ENCODE measurements around the gene SPHKAP.
"Not testable (repeated sequence)": the region's sequence is repeated elsewhere in the genome, so short reads cannot be mapped to it uniquely, and the experiment has no call there.

Gene SPHKAP, protein sequence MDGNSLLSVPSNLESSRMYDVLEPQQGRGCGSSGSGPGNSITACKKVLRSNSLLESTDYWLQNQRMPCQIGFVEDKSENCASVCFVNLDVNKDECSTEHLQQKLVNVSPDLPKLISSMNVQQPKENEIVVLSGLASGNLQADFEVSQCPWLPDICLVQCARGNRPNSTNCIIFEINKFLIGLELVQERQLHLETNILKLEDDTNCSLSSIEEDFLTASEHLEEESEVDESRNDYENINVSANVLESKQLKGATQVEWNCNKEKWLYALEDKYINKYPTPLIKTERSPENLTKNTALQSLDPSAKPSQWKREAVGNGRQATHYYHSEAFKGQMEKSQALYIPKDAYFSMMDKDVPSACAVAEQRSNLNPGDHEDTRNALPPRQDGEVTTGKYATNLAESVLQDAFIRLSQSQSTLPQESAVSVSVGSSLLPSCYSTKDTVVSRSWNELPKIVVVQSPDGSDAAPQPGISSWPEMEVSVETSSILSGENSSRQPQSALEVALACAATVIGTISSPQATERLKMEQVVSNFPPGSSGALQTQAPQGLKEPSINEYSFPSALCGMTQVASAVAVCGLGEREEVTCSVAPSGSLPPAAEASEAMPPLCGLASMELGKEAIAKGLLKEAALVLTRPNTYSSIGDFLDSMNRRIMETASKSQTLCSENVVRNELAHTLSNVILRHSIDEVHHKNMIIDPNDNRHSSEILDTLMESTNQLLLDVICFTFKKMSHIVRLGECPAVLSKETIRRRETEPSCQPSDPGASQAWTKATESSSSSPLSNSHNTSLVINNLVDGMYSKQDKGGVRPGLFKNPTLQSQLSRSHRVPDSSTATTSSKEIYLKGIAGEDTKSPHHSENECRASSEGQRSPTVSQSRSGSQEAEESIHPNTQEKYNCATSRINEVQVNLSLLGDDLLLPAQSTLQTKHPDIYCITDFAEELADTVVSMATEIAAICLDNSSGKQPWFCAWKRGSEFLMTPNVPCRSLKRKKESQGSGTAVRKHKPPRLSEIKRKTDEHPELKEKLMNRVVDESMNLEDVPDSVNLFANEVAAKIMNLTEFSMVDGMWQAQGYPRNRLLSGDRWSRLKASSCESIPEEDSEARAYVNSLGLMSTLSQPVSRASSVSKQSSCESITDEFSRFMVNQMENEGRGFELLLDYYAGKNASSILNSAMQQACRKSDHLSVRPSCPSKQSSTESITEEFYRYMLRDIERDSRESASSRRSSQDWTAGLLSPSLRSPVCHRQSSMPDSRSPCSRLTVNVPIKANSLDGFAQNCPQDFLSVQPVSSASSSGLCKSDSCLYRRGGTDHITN (N-terminal part only)

DNA sequence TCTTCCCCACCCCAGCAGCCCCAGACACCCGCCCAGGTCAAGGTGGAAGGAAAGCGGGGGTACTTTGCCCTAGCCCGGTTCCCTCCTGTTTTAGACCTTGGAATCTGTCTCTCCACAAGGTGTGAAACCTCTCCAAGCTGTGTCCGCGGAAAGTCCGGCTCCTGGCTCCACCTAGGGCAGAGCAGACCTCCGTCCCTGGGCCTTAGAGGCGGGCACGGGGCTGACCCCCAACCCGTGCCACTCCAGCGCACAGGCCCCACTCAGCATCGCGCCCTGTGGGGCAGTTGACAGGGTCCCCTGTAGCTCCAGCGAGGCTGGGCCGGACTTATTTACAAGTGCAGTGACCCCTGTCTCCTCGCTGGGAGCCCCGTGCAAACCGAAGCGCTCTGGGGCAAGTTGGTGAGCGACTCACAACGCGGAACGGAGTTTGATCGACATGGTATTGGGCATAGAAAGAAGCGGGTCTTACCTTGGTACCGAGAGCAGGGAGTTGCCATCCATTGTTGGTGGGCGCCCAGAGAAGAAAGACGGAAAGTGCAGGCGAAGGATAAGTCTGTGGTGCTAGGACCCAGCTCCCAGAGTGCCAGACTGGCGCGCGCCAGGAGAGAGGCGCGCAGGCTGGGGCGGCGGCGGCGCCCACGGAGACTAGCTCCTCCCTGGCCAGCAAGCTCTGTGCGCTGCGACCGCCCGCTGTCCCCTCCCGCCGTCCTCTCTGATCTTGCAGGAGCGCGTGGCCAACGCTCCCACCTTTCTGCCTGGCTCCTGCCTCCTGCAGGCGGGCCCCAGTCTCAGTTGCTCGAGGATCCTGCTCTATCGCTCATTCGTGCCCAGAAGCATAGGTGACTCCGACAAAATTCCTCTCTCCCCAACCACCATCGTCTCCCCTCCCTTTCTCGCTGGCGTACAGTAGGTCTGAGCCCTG, at the start of gene SPHKAP:
SPHKAP (minus strand) TSS at position 590 of the 922 bp plus-strand sequence; CDS start at position 501, 89 bp downstream.
- H3K27ac ChIP-seq = no peak within 1 kb of the TSS
- no peak for DNase-seq (ENCODE audit: low read depth, low spot score)

DNA sequence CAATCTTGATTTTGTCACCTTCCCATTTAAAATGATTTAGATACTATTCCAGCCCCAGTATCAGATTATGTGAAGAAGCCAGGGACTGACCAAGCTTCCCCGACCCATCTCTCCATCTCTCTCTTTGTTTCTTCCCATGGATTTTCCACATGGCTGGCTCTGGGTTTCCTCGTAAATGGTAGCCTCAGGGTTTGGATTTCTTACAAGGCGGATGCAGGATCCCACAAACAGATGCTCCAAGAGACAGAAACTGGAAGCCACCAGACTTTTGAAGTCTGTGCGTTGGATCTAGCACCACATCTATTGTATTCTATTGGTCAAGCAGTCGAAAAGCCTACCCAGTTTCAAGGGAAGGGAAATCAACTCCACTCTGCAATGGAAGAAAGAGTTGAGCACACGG, 46.0 kb upstream of the SPHKAP start:
- H3K27ac ChIP-seq = no peak overlapping the region
- DNase-seq (ENCODE audit: low read depth, low spot score) = no peak

DNA sequence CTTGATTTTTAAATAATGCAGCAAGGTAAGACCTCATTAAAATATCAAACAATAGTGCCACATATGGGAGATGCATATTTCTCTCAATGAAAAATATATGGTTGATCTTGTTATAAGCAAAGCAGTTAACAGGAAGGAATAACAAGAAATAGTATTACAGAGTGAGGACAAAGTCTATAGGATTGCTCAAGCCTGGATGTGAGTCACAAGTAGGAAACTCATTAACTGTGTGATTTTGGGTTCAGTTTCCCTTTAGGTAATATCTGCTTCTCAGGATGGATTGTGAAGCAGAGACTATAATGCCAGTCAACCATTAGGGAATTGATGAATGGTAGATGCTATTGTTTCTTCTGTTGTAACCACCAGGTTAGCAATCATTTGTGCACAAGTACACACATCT, 42.9 kb upstream of the SPHKAP start:
- no peak overlapping the region for H3K27ac ChIP-seq
- no peak for DNase-seq (ENCODE audit: low read depth, low spot score)

GRCh38 chr2:228218593-228218992, 37.1 kb upstream of the SPHKAP start:
- DNase-seq (ENCODE audit: low read depth, low spot score); H3K27ac ChIP-seq: not testable (repeated sequence)

DNA sequence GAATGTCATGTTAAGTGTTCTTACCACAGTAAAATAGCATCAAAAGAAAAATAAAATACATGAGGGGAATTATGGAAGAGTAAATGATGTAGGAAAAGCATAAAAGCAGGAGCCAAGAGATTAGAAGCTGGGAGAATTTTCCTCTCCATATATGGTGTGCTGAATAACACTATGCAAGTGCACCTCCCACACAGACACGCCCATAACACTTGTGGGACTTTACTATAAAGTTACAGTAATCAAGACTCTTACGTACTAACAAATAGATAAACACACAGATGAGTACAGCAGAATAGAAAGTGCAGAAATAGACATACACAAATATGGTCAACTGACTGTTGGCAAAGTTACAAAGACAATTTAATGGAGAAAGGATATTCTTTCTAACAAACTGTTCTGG, 16.0 kb upstream of the SPHKAP start:
- H3K27ac ChIP-seq = no peak overlapping the region
- no peak for DNase-seq (ENCODE audit: low read depth, low spot score)

DNA sequence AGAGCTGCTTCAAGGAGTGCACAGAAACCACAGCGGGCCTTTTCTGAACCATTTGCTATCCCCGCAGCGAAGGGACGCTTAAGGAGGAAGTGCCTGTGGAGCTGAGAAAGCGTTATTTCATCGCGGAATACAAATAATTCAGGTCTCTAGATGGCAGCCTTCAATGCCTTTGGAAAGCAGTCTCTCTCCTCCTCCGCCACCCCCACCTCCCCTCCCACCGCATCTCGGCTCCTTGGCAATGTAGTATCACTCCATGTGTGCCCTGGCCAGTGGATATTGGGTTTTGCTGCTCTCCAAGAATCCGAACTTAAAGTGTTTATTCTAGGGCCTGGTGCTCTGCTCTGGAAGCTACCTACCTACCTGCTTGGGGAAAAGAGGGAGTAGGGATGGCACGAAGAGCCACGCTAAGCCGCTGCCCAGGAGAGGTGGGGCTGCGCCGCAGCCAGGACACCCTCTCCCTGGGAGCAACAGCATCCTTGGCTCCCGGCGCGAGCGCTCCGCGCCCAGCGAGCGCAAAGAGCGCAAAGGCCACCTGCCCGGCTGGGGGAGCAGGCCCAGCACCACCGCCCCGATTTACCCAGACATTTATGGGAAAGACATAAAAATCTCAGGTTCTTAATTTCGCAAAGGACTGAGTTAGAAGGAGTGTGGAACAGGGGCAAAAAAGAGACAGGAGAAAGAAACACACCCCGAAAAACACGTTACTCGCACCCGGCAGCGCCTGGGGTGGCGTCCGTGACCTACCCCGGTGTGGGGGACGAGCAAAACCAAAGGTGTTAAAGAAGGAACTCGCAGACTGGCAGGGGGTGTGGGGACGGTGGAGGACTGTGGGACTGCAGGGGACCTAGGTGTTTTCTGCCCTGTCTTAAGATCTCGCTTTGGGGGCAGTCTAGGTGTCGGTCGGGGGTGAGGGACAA, 1.0 kb downstream of the SPHKAP start:
- no peak for DNase-seq (ENCODE audit: low read depth, low spot score)
- H3K27ac ChIP-seq = no peak overlapping the region

DNA sequence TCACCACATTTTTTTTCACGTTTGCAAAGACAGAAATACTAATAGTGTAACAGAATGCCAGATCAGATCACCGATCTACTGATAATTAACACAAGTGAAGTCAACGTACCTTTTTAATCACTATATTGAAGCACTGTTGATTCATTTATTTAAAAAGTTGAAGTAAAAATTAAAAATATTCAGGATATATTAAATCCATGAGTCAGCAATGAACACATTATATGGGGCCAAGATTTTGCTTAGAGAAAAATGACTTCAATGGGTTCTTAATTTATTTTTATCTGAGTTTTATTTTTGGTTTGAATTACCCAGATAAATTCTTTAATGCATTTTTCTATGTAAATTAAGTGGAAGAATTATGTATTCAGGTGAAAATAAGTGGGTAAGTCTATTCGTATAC, 14.2 kb downstream of the SPHKAP start:
- DNase-seq (ENCODE audit: low read depth, low spot score) = no peak

GRCh38 chr2:228164718-228165117, 16.8 kb downstream of the SPHKAP start:
- DNase-seq (ENCODE audit: low read depth, low spot score) = no peak
- no peak overlapping the region for H3K27ac ChIP-seq

More for the DNA sequence above, 14.2 kb downstream of the SPHKAP start:
- H3K27ac ChIP-seq = no peak overlapping the region

DNA sequence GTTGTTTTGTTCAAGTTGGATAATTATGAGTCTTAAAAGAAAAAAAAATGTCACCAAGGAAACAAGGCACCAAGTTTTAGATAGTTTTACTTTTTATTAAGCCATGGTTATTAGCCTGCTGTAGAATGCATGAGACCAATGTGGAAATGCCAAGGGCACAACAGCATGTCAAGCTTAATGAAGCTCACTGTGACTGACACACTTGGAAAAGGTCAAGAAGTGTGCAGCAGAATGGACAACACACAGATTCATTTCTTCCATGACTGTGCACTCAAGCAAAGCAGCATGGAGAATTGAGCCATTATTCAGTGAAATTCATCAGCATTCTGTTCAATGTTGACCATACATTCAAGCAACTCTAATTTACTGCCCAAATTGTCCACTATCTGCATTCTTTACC, 23.6 kb downstream of the SPHKAP start:
- H3K27ac ChIP-seq = no peak overlapping the region
- DNase-seq (ENCODE audit: low read depth, low spot score) = no peak

DNA sequence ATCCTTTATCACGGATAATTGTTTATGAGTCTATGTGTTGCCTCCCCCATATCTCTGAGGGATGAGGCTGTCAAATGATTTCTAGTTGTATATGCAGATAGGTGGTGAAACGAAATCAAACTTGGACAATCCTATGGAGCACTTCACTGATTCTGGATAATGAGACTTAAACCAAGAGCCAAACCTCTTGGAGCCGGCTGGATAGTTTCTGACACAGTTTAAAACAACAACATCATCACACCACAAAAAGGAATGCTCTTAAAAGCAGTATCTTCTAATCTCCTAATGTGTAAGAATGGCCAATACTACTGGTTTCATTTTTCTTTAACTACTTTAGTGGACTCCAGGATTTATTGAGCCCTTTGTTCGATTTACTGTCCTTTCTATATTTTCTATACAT, 36.5 kb downstream of the SPHKAP start:
- no peak for DNase-seq (ENCODE audit: low read depth, low spot score)
- no peak overlapping the region for H3K27ac ChIP-seq

DNA sequence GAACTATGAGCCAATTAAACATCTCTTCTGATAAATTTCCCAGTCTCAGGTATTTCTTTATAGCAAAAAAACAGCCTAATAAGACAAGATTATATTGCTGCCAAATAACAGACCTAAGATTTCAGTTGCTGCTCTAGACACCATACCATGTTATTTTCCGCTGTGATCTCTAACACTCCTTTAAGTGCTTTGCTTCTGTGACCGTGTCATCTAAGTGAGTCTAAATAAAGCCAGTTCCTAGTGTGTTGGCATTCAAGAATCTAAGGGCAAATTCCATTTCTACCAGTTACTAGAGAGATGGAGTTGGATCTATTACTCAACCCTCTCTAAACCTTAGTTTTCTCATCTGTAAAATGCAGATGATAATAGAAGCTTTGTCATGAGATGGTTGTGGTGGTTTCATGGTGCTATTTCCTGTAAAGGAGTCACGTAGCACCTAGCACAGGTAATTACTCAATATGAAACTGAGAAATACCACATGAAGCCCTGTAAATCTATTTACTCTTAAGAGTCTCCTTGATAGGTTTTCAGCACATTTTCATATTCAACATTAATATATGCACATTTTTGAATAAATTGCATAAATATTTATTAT, 40.5 kb downstream of the SPHKAP start:
- DNase-seq (ENCODE audit: low read depth, low spot score) = no peak
- H3K27ac ChIP-seq = no peak overlapping the region

DNA sequence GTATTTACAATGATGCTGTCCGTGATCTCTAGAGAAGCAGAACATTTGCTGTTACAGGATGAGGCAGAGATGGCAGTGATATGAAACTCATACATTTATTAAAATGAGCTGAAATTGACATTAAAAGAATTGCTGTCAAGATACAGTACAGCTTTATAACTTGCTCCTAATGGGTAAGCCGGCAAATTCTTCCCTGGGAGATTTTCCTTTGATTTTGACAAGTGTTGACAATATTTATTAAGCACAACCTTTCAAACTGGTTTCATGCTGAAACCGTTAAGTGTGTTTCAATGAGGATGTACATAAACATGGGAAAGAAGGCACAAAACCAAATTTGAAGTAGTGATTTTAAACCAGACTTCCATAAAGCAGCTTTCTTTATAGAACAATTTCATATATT, 45.5 kb downstream of the SPHKAP start:
- no peak overlapping the region for H3K27ac ChIP-seq
- no peak for DNase-seq (ENCODE audit: low read depth, low spot score)

DNA sequence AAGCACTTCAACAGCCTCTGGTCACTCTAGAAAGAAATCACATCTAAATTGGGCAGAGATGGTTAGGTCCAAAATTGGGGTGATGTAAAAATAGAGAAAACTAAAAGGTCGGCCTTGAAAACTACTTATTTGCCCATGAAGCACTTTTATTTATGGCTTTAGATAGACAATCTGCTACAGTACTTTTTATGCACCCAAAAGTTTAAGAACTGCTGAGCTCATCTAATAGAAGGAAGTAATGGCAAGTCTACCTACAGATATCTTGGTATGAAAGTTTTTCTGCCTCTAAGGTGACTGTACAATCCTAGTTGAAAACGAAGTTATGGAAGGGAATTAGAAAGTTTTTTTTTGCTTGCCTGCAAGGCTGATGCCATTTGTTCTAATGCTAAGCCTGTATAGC, 46.2 kb downstream of the SPHKAP start:
- no peak overlapping the region for H3K27ac ChIP-seq
- no peak for DNase-seq (ENCODE audit: low read depth, low spot score)

DNA sequence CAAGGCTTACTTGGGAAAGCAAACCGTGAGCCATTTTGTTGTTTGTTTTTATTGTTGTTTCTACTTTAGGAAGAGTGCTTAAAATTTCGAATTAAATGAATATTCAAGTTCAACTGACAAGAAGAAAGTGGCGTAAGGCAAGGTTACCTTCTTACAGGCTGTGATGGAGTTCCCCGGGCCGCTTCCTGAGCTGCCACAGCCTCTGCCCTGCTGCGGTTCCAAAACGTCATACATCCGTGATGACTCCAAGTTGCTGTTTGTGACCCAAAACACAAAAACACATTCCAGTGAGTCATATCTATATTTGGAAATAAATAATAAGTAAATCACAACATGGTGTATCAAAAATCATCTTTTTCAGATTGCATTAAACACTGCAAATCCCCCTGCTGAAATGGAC, 49.7 kb downstream of the SPHKAP start:
- no peak overlapping the region for H3K27ac ChIP-seq
- DNase-seq (ENCODE audit: low read depth, low spot score) = no peak

DNA sequence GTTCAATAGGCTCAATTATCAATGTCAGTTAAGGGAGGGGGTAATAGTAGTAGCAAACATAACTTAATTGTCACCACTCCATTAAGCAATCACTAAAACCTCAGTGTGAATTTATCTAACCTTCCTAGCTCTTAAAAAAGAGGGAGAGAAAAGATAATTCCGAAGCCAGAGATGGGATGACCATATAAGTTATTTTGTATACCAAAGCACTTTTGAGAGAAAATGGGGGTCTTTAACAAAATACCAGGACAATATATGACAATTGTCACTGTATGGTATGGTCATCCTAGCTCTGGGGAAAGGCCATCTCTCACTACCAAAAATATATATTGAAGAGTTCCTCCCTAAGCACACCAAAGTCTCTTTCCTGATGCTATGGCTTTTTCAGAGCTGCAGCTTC, 55.1 kb downstream of the SPHKAP start:
- no peak for DNase-seq (ENCODE audit: low read depth, low spot score)

GRCh38 chr2:228118940-228119339, 62.5 kb downstream of the SPHKAP start:
- H3K27ac ChIP-seq = no peak overlapping the region
- DNase-seq (ENCODE audit: low read depth, low spot score) = no peak

More for the DNA sequence above, 55.1 kb downstream of the SPHKAP start:
- H3K27ac ChIP-seq = no peak overlapping the region

DNA sequence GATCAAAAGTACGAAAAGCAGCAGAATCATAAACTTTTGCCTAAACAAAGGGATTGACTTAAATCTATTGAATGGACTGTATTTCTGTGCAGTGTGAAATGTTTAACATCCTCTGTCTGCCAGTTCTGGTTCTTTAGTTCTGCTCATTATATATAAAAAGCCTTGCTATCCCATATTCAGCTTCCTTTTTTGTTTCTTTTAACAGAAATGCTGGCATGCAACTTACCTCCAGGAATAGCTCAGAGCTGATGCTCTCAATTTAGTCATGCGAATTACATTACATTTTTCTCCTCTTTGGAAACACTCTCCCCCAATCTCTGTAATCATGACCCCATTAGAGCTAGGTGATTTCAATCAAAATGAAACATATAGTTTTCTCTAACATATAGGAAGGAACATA, 73.6 kb downstream of the SPHKAP start:
- DNase-seq (ENCODE audit: low read depth, low spot score) = no peak
- H3K27ac ChIP-seq = no peak overlapping the region

All from epithelial cell of prostate (primary cell).